H54 (cell line): Measurements from ENCODE around the gene CRACR2A.
A peak's percentile ranks its signal among the peaks of the same experiment; 100 is the strongest.

Experiments used
- DNase-seq: peaks from one replicate; pipeline ENCODE4 v3.0.0; 2011; ENCODE audit warnings: low spot score, mixed read lengths; ENCODE audit not compliant: insufficient read length
- FAIRE-seq: peaks from 3 replicates; lab custom pipeline; 2011; peaks lifted over from hg19 to GRCh38; lab: Jason Lieb, UNC
- POLR2A ChIP-seq: IDR thresholded peaks from 2 replicates; pipeline ENCODE4 v1.6.1; 2011; ENCODE audit warnings: low read depth, mild to moderate bottlenecking, low read length

Gene CRACR2A

DNA sequence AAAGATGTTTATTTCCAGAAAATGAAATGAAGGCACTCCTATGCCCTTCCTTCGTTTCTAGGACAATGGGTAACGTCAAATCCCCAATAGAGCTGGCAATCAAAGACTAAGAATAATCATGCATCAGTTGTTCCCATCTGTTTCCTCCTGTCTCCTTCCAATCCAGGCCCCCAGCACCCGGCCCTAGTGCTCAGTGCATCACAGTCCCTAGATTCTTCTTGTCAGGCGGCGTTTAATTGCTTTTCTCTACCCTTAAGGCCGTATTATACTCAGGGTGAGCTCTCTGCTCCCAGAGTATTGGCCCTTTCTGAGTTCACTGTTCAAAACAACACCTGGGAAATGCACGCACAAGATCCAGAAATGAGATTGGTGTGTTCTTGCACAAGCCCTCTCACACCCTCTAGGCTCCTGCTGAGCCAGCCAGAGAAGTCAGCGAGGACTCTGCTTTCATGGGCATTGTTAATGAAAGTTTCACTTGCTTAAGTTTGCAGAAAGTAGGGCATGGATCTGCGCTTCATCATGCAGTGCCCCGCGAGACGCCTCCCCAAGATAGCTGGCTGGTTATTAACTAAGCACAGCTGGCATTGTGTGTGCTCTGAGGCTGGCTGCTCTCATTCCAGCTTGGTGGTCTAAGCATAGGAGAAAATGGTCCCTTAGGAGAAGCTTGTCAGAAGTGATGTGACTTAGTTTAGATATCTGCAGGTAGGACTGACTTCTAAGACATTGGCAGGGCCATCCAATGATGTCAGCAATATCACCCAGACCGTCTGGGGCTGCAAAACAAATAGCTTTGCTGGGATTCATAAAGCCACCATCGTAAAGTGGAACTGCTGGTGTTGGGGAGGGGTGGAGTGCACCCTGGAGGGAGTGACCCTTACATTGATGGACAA, 28.7 kb downstream of the CRACR2A start:
- DNase-seq (no peak), FAIRE-seq (no peak)
- TF ChIP-seq POLR2A: no peak

DNA sequence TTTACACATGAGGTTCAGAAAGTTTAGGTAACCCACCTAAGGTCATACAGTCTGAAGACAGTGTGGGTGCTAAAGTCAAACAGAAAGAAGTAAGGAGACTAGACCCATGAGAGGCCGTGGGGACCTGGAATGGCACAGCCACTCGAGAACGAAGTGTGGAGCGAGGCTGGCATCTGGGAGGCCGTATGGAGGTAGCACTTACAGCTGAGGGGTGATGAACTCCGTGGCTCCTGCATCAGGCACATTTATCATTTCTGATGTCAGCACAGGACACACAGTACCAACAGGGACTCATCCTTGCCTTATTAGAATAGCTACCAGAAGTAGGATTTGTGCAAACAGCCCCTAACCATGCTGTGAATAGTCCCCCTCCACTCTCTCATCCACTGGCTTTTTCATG, 30.5 kb downstream of the CRACR2A start:
- TF ChIP-seq POLR2A: no peak
- no peak for FAIRE-seq
- DNase-seq: no peak

DNA sequence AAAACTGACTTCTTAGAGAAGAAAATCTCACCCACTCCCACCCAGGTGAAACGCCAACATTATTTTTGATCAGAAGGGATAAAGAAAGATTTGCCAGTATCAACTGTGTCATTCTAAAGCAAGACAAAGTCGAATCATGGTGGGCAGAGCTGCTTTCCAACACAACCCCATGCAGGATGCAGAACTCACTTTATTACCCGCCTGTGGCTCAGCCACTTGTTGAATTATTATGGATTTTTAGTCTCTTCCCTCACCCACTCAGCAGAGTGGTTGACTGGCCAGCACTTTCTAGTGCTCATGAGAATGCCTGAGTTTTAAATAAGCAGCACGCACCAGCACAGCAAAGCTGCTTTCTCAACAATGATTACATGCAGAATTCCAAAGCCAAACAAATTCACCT, 32.1 kb downstream of the CRACR2A start:
- FAIRE-seq (no peak), DNase-seq (no peak)
- no peak for TF ChIP-seq POLR2A

DNA sequence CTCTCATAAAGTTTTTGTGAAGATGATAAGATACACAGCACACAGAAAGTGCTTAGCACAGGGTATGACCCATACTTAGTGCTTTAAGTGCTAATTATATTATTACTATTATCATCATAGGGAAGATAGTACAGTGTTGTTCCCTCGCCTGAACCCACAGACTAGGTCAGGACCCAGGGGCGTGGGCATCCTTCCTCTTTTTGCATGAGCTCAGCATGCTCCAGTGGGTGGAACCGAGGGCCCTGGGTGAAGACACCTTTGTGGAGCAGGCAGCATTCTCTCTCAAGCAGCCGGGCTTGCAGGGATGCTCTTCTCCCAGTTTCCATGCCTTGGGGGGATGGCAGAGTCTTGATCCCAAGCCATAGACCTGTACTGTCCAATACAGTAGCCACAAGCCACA, 34.8 kb downstream of the CRACR2A start:
- no peak for FAIRE-seq
- TF ChIP-seq POLR2A: no peak
- no peak for DNase-seq

DNA sequence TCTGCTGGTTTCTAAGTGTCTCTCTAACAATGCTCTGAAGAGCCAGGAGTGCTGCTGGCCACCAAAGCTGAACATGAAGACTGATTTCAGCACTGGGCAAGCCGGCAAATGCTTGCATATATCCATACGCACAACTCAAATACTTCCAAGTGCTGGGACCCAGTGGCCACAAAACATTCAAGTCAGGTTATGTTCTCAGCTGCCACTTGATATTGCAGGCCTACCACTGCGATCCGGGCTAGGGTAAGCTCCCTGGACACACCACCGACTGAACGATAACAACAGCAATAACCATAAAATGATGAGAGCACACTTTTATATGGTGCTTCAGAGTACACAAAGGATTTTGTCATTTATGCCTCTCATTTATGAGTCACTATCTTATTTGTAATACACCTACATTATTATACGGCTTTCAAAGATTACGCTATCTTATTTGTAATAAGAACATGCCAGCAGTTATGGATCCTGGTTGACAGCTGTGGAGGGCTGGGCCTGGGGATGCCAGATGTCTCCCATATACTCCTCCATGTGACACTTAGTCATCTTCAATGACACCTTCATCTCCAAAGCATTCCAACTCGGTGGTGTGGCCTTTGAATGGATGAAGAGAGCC, 35.5 kb downstream of the CRACR2A start:
- FAIRE-seq (no peak), DNase-seq (no peak)
- TF ChIP-seq POLR2A: no peak

DNA sequence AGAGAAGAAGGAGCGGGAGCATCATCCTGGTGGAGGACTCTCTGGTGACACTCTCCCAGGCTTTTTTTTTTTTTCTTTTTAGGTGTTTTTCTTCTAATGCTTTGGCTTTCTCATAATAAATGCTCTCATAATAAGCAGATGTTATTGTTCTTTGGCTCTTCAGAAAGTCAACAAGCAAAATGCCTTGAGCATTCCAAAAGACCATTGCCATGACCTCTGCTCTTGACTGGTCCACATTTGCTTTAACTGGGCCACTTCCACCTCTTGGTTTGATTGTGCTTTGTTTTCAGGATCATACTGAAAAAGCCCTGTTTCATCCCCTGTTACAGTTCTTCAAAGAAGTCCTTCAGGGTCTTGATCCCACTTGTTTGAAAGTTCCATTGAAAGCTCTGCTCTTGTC, 36.9 kb downstream of the CRACR2A start:
- TF ChIP-seq POLR2A: no peak
- FAIRE-seq: no peak
- DNase-seq: no peak

DNA sequence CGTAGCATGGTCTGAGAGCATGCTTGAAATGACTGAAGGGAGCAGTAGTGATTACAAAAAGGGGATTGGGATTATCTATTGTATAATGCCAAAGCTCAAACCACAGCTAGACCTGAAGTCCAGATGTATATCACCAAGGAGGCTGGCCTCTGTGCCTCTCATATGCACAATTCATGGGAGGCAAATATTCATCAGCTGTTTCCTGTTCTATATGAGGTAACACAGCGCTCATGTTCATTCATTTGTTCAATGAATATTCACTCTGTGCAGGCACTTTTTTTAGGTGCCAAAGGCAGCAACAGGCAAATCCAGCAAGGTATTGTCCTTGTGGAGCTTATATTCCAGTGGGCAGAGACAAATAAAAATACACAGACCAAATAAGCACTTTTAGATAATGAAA, 39.0 kb downstream of the CRACR2A start:
- DNase-seq (no peak), FAIRE-seq (no peak)
- TF ChIP-seq POLR2A: no peak

DNA sequence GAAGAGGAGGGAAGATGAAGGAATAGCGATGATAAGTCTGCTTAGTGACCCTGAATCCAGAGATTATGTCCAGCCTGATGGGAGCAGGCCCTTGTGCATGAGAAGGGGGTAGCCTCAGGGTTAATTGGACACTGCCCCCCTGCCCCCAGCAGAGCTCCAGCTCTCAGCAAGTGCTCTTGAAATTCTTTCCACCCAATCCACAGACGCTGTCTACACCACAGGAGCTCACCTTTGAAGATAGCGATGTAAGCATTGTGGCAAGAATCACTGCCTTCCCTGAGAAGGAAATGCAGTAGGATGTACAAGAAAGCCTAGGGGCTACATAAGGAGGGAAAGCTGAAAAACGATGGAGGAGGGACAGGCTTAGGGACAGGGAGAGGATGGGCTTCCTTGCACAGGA, 39.4 kb downstream of the CRACR2A start:
- FAIRE-seq (no peak), DNase-seq (no peak)
- TF ChIP-seq POLR2A: no peak

DNA sequence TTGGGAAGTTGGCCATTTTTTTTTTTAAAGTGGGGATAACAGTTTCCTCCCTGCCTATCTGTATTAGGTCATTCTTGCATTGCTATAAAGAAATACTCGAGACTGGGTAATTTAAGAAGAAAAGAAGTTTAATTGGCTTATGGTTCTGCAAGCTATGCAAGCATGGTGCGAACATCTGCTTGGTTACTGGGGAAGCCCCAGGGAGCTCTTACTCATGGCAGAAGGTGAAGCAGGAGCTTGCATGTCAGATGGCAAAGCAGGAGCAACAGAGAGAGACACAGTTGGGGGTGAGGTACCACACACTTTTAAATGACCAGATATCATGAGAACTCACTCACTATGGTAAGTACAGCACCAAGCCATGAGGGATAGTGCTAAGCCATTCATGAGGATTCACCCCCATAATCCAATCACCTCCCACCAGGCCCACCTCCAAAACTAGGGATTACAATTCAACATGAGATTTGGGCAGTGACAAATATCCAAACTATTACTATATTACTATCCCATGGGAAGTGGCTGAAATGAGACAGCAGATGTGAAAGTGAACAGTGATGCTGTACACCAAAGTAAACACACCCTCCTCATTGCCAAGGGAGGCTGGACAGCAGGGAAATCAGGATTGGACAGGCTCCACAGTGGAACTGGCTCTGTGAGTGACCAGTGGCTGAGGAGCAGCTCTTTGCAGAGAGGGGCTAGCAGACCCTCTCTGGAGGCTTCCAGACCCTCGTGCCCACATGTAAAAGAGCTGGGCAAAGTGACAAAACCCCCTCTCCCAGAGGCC, 40.5 kb downstream of the CRACR2A start:
- no peak for TF ChIP-seq POLR2A

DNA sequence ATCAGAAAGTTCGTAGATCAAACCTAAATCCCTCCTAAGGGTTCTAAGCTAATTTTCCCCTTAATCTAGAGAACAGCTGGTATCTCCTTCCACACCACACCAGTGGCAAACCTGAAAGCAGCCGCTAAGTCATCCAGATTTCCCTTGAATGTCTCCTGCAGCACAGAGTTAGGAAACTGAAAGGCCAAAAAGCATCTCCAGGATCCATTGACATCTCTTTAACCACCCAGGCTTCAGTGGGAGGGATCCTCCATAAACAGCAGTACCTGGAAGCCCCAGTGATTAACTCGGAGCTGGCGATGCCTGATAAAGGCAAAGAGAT, 47.6 kb downstream of the CRACR2A start:
- DNase-seq (no peak), FAIRE-seq (no peak)
- no peak for TF ChIP-seq POLR2A

More for the DNA sequence above, 40.5 kb downstream of the CRACR2A start:
- DNase-seq (no peak), FAIRE-seq (no peak)

DNA sequence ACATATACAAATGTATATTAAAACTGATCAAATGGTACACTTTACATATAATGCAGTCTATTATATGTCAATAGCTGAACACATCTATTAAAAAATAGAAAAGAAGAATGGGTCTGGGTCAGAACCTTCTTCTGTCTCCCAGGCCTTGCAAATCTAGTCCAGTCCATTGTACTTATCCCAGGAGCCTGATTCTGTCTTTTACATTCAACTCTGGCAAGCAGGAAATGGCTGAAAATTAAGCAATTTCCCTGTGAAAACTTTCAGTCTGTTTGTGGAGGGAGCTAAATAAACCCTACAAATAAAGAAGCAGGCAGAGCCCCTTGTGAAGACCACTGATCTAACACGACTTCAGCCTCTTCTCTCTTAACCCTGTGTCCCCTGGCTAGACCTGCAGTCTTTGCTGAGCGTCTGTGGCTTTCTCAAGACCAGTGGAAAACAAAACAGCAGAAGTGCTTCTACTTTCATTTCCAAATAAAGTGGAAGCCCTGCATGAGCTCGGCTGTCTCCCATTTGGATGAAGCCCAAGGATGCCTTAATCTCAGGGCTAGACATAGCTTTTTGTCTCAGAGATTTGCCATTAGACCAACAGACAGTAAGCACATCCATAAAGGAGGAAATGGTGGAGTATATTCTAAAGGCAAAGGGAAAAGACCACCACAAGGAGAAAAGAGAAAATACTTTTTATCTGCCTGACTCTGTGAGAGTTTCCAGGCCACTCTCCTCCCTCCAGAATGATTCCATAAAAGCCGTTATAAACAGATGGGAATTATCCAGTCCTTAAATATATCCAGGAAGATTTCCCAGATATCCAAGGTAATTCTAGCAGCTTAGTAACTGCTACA, 48.2 kb downstream of the CRACR2A start:
- no peak for FAIRE-seq

DNA sequence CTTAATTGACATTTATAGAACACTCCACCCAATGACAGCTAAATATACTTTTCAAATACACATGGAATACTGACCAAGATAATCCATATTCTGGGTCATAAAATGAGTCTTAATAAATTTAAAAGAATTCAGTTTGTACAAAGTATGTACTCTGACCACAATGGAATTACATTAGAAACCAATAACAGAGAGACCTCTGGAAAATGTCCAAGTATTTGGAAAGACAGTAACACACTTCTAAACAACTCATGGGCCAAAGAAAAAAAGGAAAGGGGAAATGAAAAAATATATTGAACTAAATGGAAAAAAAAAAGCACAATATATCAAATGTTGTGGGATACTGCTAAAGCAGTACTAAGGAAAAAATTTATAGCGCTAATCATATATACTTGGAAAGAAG, 52.0 kb downstream of the CRACR2A start:
- no peak for TF ChIP-seq POLR2A
- FAIRE-seq (no peak), DNase-seq (no peak)

More for the DNA sequence above, 48.2 kb downstream of the CRACR2A start:
- TF ChIP-seq POLR2A: no peak
- DNase-seq: no peak

DNA sequence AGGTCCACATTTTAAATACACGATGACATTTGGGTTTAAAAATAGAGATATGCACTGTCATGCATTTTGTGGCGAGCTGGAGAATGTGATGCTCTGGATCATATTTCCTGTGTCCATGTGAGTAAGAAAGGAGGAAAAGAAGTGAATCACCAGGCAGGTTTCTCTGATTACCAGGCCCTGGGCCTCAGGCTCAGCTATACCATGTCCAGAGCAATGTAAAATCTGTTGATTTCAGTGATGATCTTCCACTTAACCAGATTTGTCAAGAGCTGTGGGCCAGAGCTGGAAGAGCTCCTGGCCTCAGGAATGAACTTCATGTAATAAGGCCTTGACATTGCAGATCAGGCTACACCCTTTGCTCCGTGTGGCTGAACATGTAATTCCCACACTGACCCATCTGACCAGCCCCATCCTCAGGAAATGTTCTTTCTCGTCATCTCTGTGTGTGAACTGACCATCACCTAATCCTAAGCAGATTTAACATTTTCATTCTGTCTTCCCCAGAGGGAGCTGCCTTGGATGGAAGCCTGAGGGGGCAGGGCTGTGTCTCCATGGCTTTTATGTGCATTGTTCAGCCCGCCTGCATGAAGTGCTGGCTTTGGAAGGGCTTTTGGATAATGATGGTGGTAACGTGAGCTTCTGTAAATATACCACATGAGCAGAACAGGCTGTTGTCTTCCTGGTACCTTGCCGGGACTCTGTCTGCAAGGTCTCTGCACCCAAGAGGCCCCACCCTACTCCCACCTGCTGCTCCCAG, 54.5 kb downstream of the CRACR2A start:
- no peak for TF ChIP-seq POLR2A
- peak; percentile 88 for FAIRE-seq
- peak; percentile 57 for DNase-seq
